Activated CD4-positive, alpha-beta T cell treated with anti-CD3 and anti-CD28 coated beads, Interleukin-2, amount 50 U/mL, for 1 hour (primary cell): ENCODE measurements around the gene GRK3.
A peak's percentile ranks its signal among the peaks of the same experiment; 100 is the strongest.
"Not testable (repeated sequence)": the region's sequence is repeated elsewhere in the genome, so short reads cannot be mapped to it uniquely, and the experiment has no call there.

Experiments used
- DNase-seq: peaks from one replicate; pipeline ENCODE4 v3.0.0-alpha.2; 2020

The GRK3 gene

GRCh38 chr22:25552405-25552804 lies 12.1 kb upstream of the GRK3 start:
- DNase-seq = not testable (repeated sequence)

- no peak for DNase-seq
Observed at GRCh38 chr22:25553131-25553530, 11.3 kb upstream of the GRK3 start.

GRCh38 chr22:25554238-25554671 lies 10.2 kb upstream of the GRK3 start:
- DNase-seq = no peak

DNA sequence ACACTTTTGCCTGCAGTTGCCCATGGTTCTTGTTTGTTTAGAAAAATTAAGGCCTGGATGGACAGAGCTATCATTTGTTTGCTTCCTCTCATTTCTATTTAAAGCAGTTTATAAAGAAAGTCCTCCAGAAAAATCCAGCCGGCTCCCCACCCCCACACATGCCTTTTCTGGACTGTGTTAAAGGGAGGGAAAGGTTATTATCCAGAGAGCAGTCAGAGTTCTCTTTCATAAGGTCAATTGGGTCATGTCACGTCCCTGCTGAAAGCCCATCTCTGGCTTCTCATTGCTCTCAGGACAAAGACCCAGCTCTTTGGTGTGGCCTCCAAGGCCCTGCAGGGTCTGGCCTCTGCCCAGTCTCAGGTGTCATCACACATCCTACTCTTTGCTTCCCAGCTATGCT lies 9.8 kb upstream of the GRK3 start:
- DNase-seq = no peak

- no peak for DNase-seq
Observed at GRCh38 chr22:25555586-25555985, 8.9 kb upstream of the GRK3 start.

- DNase-seq = no peak
Observed at GRCh38 chr22:25557218-25557617, 7.3 kb upstream of the GRK3 start.

DNA sequence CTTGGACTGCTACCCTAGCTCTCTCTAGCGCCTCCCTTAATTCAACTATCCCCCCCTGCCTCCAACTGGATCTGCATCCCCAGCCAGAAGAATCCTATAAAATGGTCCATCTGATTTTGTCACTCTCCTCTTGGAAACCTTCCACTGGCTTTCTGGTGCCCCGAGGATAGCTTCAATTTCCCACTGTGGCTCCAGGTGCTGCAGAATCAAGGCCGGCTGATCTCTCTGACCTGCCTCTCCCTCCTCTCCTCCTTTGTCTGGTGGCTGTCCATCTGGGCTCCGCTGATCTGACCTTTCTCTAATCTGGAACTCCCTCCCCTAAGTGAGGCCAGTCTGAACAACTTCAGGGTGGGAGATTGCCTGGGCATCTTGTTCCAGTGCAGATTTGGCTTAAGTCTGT lies 6.1 kb upstream of the GRK3 start:
- no peak for DNase-seq

DNA sequence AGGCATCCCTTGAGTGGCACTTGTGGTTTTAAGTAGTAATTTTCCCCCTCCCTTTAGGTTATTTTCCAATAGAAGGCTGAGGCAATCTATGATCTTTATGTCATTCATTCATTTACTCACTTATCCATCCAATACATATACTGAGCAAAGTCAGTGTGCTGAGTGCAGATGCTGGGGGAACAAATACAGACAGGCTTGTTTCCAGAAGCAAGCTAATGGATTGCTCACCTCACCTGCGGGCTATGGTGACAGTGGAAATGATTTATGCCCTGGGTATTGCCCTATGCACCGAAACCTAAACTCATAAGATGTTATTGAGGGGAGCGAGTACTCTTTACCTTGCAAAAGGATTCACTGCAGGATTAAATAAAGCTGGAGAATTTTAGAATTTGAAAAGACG lies 4.6 kb upstream of the GRK3 start:
- not testable (repeated sequence) for DNase-seq

GRCh38 chr22:25561182-25561581 lies 3.3 kb upstream of the GRK3 start:
- not testable (repeated sequence) for DNase-seq

GRCh38 chr22:25561927-25562326 lies 2.5 kb upstream of the GRK3 start:
- not testable (repeated sequence) for DNase-seq

- DNase-seq = not testable (repeated sequence)
Observed at GRCh38 chr22:25562966-25563760, 1.3 kb upstream of the GRK3 start.

DNA sequence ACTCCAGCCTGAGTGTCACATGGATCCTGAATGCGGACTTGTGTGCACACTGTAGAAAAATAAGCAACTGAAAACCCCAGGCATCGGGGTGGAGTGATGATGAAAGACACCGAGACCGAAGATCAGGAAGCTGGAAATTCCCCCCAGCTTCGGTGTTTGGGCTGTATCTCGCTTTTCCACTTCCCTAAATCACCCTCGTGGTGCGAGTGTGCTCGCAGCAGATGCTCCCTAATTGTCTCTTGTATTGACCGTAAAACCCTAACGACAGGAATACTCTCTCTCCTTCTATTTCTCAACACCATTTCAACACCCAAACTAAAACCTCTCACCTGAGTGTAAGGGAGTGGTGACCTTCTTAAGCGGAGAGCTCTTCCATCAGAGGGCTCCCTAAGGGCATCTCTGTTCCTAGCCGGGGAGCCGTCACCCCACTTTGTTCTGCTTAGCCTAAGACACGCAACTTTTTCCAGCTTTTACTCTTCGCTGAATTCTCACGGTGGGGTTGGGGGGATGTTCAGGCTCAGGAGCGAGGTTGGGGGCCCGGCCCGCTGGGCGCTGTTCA lies 635 bp upstream of the GRK3 start:
- no peak for DNase-seq

GRCh38 chr22:25564979-25565677 lies 653 bp downstream of the GRK3 start:
- DNase-seq = peak; percentile 3

GRCh38 chr22:25566186-25566897 lies 1.9 kb downstream of the GRK3 start:
- no peak for DNase-seq

DNA sequence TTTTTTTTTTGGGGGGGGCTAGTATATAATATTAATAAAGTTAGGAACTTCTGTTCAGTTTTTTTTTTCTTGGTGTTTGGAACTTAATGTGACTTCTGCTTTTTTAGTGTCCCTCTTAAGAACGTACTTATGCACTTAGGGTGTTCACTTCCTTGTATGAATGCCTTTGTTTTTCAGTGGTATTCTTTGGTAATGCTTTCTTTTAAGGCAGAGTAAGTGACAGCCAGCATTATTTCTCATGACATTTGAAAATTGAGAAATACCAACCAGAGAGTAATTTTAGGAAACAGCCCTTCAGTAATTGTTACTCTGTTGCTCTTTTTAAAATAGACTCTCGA lies 2.4 kb downstream of the GRK3 start:
- no peak for DNase-seq

- no peak for DNase-seq
Observed at GRCh38 chr22:25567251-25567675, 2.8 kb downstream of the GRK3 start.

DNA sequence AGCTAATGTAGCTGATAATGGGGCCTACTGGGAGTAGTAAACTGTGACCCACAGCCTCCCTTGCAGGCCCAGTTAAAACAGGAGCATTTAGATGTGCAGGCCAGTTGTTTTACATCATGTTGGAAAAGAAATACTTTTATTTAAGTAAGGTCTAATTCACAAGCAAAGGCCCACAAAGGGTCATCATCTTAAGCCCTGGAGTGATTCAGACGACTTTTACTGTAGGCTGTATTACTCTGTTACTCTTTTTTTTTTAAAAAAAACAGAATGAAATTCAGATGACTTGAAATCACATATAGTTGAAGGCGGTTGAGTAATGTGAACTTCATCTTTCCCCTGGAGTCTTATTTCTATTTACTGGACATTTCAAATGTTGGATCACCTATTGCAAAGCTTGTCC lies 3.6 kb downstream of the GRK3 start:
- not testable (repeated sequence) for DNase-seq

GRCh38 chr22:25569361-25569760 lies 4.9 kb downstream of the GRK3 start:
- no peak for DNase-seq

GRCh38 chr22:25569983-25570382 lies 5.5 kb downstream of the GRK3 start:
- DNase-seq = no peak

DNA sequence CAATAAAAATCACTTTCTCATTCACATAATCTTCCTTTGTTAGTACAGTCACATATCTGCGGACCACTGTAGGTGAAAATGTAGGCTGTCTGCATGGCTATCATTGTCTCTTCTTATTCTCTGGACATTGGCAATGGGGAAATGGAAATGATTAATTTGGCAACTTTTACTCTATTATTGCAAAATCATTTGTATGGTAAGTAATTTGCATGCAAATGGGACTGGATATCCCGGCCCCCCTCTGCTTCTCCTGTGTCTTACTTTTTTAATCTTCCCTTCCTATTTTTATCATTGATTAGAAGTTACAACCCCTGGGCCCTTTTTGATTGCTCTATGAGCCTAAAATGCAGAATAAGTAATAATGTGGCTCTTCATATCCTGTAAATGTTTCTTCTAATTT lies 6.0 kb downstream of the GRK3 start:
- no peak for DNase-seq

DNA sequence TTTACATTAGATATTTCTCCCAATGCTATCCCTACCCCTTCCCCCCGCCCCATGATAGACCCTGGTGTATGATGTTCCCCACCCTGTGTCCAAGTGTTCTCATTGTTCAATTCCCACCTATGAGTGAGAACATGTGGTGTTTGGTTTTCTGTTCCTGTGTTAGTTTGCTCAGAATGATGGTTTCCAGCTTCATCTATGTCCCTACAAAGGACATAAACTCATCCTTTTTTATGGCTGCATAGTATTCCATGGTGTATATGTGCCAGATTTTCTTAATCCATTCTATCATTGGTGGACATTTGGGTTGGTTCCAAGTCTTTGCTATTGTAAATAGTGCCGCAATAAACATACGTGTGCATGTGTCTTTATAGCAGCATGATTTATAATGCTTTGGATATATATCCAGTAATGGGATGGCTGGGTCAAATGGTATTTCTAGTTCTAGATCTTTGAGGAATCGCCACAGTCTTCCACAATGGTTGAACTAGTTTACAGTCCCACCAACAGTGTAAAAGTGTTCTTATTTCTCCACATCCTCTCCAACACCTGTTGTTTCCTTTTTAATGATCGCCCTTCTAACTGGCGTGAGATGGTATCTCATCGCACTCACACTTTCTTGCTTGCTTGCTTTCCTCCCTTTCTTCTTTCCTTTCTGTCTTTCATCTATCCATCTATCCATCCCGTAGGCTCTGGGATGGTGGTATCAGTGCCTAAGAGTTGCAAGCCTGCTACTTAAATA lies 7.7 kb downstream of the GRK3 start:
- not testable (repeated sequence) for DNase-seq

GRCh38 chr22:25572708-25573171 lies 8.3 kb downstream of the GRK3 start:
- no peak for DNase-seq

GRCh38 chr22:25573841-25574240 lies 9.4 kb downstream of the GRK3 start:
- DNase-seq = no peak
